WTC11 (cell line): Measurements from ENCODE around the gene EYS. TPM values are rescaled to one million over a fixed set of nuclear protein-coding genes. Genes with fewer than 3 reads are reported as not detected.

ENCODE experiments used
- ATAC-seq: fragments of 200-7000 bp; cut with Tn5 transposase; 2 replicates; pipeline ENCODE4 v1.10.0; 2021; ENCODE audit warnings: mild to moderate bottlenecking, moderate library complexity
- CTCF ChIA-PET: fragments of 300-600 bp; sonication (Branson Sonifier 250); formaldehyde crosslinking; loops from one replicate; lab custom pipeline; 2021; ENCODE audit warnings: antibody characterized with exemption; lab: Charles Lee
- POLR2A ChIA-PET: fragments of 350-600 bp; sonication (Branson Sonifier 250); formaldehyde crosslinking; loops from one replicate; lab custom pipeline; 2021; ENCODE audit warnings: antibody characterized with exemption; lab: Charles Lee
- DNase-seq: peaks from one replicate; pipeline ENCODE4 v3.0.0; 2021; ENCODE audit warnings: low spot score
- H3K27ac Mint-ChIP-seq: 2 replicates; pipeline ENCODE4 v1.8.0; 2021; ENCODE audit warnings: mixed read lengths
- H3K27me3 Mint-ChIP-seq: 2 replicates; pipeline ENCODE4 v1.8.0; 2021; ENCODE audit warnings: low read depth, mild to moderate bottlenecking, moderate library complexity, mixed read lengths
- H3K36me3 Mint-ChIP-seq: 2 replicates; pipeline ENCODE4 v1.8.0; 2021; ENCODE audit warnings: mixed read lengths
- H3K4me1 Mint-ChIP-seq: 2 replicates; pipeline ENCODE4 v1.8.0; 2022; ENCODE audit warnings: mixed read lengths
- H3K4me3 Mint-ChIP-seq: 2 replicates; pipeline ENCODE4 v1.8.0; 2021; ENCODE audit warnings: mild to moderate bottlenecking, moderate library complexity, mixed read lengths
- H3K9me3 Mint-ChIP-seq: 2 replicates; pipeline ENCODE4 v1.8.0; 2021; ENCODE audit warnings: mixed read lengths
- GTF2I ChIP-seq: fragments of 250-450 bp; sonication (Bioruptor Pico); conservative IDR thresholded peaks from 2 replicates; pipeline ENCODE4 v1.4.0; 2021; ENCODE audit warnings: mild to moderate bottlenecking
- HMGA2 ChIP-seq: fragments of 250-450 bp; sonication (Bioruptor Pico); IDR thresholded peaks from 2 replicates; pipeline ENCODE4 v1.4.0; 2021; ENCODE audit warnings: mild to moderate bottlenecking, moderate library complexity
- NR3C1 ChIP-seq: sonication (generic); formaldehyde crosslinking; conservative IDR thresholded peaks from 2 replicates; pipeline ENCODE4 v1.8.1; 2023; ENCODE audit warnings: low read depth, mild to moderate bottlenecking, missing genetic modification reagents
- OVOL2 ChIP-seq: fragments of 250-450 bp; sonication (Bioruptor Pico); IDR thresholded peaks from 2 replicates; pipeline ENCODE4 v1.9.0; 2021; ENCODE audit warnings: mild to moderate bottlenecking, borderline replicate concordance
- RELA ChIP-seq: sonication (generic); formaldehyde crosslinking; IDR thresholded peaks from 2 replicates; pipeline ENCODE4 v1.8.1; 2022; ENCODE audit warnings: missing genetic modification reagents, mild to moderate bottlenecking, borderline replicate concordance
- RORB ChIP-seq: fragments of 250-450 bp; sonication (Bioruptor Pico); IDR thresholded peaks from 2 replicates; pipeline ENCODE4 v1.9.0; 2021; ENCODE audit warnings: mild to moderate bottlenecking
- TP53 ChIP-seq: sonication (generic); formaldehyde crosslinking; IDR thresholded peaks from 2 replicates; pipeline ENCODE4 v1.8.1; 2023; ENCODE audit warnings: mild to moderate bottlenecking, missing genetic modification reagents
- ZNF232 ChIP-seq: sonication (generic); formaldehyde crosslinking; IDR thresholded peaks from 2 replicates; pipeline ENCODE4 v1.8.0; 2022; ENCODE audit warnings: mild to moderate bottlenecking, missing genetic modification reagents
- ZNF396 ChIP-seq: fragments of 250-450 bp; sonication (Bioruptor Pico); IDR thresholded peaks from 2 replicates; pipeline ENCODE4 v1.8.0; 2021; ENCODE audit warnings: mild to moderate bottlenecking, moderate library complexity, borderline replicate concordance
- ZNF671 ChIP-seq: fragments of 250-450 bp; sonication (Bioruptor Pico); IDR thresholded peaks from 2 replicates; pipeline ENCODE4 v1.8.0; 2021; ENCODE audit warnings: mild to moderate bottlenecking
- total RNA-seq: library from RNA; stranded (reverse); gene quantifications from 3 replicates; pipeline ENCODE4 v1.2.3, GENCODE V29; 2021
- TF ChIP-seq, protein P1 (sequence below): sonication (generic); formaldehyde crosslinking; IDR thresholded peaks from 2 replicates; pipeline ENCODE4 v1.8.0; 2022; ENCODE audit warnings: missing genetic modification reagents
- TF ChIP-seq, protein P2 (sequence below): sonication (generic); formaldehyde crosslinking; IDR thresholded peaks from 2 replicates; pipeline ENCODE4 v1.8.0; 2023; ENCODE audit warnings: mild to moderate bottlenecking, missing genetic modification reagents
- TF ChIP-seq, protein P3 (sequence below): fragments of 250-450 bp; sonication (Bioruptor Pico); IDR thresholded peaks from 2 replicates; pipeline ENCODE4 v2.1.2; 2022; ENCODE audit warnings: mild to moderate bottlenecking, moderate library complexity
- TF ChIP-seq, protein P4 (sequence below): sonication (generic); formaldehyde crosslinking; IDR thresholded peaks from 2 replicates; pipeline ENCODE4 v1.8.1; 2023; ENCODE audit warnings: mild to moderate bottlenecking, missing genetic modification reagents
- TF ChIP-seq, protein P5 (sequence below): sonication (generic); formaldehyde crosslinking; IDR thresholded peaks from 2 replicates; pipeline ENCODE4 v1.8.1; 2023; ENCODE audit warnings: mild to moderate bottlenecking, missing genetic modification reagents
- TF ChIP-seq, protein P6 (sequence below): sonication (generic); formaldehyde crosslinking; IDR thresholded peaks from 2 replicates; pipeline ENCODE4 v1.8.1; 2022; ENCODE audit warnings: low read depth, missing genetic modification reagents, borderline replicate concordance
- TF ChIP-seq, protein P7 (sequence below): fragments of 250-450 bp; sonication (Bioruptor Pico); IDR thresholded peaks from 2 replicates; pipeline ENCODE4 v1.8.0; 2021; ENCODE audit warnings: mild to moderate bottlenecking

EYS gene
- total RNA-seq, 1 experiment from 2014 or later: not detected

DNA sequence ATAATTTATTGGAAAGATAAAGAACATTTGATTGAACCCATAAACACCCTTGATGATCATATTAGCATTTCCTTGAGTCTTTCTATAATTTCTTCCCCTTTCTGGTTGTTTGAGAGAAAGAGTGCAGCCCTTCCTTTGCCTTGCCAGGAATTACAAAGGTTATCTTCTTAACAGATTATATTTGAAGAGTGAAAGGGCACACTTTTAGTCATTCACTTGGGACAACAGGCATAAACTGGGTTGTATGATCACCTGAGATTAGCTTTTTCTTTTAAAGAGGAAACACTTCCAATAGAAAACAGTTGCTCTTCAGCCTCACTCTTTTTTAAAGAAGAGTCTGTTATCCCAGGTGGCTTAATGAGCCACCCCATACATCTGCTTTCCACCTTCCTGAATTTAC is 1776.2 kb downstream of the EYS start:
- Mint-ChIP-seq H3K4me1 (no peaks in the 10 kb centered on the region), H3K4me3 (no peak overlapping the region), H3K36me3 (no peaks in the 10 kb centered on the region), H3K27ac (no peak overlapping the region), H3K27me3 (no peaks in the 10 kb centered on the region; the same call in 1 of the 2 replicates), H3K9me3 (peaks cover 15% of the 10 kb centered on the region)
- no peak for ATAC-seq
- TF ChIP-seq HMGA2 (CRISPR knock-in tag) (no peak), NR3C1 (CRISPR knock-in tag) (no peak), RORB (CRISPR knock-in tag) (no peak), TP53 (CRISPR knock-in tag) (no peak), GTF2I (CRISPR knock-in tag) (no peak), ZNF396 (CRISPR knock-in tag) (no peak), ZNF232 (CRISPR knock-in tag) (no peak), ZNF671 (CRISPR knock-in tag) (no peak), OVOL2 (CRISPR knock-in tag) (no peak), RELA (CRISPR knock-in tag) (no peak)
- TF ChIP-seq, protein P1, sequence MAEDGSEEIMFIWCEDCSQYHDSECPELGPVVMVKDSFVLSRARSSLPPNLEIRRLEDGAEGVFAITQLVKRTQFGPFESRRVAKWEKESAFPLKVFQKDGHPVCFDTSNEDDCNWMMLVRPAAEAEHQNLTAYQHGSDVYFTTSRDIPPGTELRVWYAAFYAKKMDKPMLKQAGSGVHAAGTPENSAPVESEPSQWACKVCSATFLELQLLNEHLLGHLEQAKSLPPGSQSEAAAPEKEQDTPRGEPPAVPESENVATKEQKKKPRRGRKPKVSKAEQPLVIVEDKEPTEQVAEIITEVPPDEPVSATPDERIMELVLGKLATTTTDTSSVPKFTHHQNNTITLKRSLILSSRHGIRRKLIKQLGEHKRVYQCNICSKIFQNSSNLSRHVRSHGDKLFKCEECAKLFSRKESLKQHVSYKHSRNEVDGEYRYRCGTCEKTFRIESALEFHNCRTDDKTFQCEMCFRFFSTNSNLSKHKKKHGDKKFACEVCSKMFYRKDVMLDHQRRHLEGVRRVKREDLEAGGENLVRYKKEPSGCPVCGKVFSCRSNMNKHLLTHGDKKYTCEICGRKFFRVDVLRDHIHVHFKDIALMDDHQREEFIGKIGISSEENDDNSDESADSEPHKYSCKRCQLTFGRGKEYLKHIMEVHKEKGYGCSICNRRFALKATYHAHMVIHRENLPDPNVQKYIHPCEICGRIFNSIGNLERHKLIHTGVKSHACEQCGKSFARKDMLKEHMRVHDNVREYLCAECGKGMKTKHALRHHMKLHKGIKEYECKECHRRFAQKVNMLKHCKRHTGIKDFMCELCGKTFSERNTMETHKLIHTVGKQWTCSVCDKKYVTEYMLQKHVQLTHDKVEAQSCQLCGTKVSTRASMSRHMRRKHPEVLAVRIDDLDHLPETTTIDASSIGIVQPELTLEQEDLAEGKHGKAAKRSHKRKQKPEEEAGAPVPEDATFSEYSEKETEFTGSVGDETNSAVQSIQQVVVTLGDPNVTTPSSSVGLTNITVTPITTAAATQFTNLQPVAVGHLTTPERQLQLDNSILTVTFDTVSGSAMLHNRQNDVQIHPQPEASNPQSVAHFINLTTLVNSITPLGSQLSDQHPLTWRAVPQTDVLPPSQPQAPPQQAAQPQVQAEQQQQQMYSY: no peak
- TF ChIP-seq, protein P2, sequence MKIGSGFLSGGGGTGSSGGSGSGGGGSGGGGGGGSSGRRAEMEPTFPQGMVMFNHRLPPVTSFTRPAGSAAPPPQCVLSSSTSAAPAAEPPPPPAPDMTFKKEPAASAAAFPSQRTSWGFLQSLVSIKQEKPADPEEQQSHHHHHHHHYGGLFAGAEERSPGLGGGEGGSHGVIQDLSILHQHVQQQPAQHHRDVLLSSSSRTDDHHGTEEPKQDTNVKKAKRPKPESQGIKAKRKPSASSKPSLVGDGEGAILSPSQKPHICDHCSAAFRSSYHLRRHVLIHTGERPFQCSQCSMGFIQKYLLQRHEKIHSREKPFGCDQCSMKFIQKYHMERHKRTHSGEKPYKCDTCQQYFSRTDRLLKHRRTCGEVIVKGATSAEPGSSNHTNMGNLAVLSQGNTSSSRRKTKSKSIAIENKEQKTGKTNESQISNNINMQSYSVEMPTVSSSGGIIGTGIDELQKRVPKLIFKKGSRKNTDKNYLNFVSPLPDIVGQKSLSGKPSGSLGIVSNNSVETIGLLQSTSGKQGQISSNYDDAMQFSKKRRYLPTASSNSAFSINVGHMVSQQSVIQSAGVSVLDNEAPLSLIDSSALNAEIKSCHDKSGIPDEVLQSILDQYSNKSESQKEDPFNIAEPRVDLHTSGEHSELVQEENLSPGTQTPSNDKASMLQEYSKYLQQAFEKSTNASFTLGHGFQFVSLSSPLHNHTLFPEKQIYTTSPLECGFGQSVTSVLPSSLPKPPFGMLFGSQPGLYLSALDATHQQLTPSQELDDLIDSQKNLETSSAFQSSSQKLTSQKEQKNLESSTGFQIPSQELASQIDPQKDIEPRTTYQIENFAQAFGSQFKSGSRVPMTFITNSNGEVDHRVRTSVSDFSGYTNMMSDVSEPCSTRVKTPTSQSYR: no peak
- TF ChIP-seq, protein P3, sequence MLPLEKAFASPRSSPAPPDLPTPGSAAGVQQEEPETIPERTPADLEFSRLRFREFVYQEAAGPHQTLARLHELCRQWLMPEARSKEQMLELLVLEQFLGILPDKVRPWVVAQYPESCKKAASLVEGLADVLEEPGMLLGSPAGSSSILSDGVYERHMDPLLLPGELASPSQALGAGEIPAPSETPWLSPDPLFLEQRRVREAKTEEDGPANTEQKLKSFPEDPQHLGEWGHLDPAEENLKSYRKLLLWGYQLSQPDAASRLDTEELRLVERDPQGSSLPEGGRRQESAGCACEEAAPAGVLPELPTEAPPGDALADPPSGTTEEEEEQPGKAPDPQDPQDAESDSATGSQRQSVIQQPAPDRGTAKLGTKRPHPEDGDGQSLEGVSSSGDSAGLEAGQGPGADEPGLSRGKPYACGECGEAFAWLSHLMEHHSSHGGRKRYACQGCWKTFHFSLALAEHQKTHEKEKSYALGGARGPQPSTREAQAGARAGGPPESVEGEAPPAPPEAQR (CRISPR knock-in tag): no peak
- TF ChIP-seq, protein P4, sequence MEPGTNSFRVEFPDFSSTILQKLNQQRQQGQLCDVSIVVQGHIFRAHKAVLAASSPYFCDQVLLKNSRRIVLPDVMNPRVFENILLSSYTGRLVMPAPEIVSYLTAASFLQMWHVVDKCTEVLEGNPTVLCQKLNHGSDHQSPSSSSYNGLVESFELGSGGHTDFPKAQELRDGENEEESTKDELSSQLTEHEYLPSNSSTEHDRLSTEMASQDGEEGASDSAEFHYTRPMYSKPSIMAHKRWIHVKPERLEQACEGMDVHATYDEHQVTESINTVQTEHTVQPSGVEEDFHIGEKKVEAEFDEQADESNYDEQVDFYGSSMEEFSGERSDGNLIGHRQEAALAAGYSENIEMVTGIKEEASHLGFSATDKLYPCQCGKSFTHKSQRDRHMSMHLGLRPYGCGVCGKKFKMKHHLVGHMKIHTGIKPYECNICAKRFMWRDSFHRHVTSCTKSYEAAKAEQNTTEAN (CRISPR knock-in tag): no peak
- TF ChIP-seq, protein P5, sequence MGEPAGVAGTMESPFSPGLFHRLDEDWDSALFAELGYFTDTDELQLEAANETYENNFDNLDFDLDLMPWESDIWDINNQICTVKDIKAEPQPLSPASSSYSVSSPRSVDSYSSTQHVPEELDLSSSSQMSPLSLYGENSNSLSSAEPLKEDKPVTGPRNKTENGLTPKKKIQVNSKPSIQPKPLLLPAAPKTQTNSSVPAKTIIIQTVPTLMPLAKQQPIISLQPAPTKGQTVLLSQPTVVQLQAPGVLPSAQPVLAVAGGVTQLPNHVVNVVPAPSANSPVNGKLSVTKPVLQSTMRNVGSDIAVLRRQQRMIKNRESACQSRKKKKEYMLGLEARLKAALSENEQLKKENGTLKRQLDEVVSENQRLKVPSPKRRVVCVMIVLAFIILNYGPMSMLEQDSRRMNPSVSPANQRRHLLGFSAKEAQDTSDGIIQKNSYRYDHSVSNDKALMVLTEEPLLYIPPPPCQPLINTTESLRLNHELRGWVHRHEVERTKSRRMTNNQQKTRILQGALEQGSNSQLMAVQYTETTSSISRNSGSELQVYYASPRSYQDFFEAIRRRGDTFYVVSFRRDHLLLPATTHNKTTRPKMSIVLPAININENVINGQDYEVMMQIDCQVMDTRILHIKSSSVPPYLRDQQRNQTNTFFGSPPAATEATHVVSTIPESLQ: no peak
- TF ChIP-seq, protein P6, sequence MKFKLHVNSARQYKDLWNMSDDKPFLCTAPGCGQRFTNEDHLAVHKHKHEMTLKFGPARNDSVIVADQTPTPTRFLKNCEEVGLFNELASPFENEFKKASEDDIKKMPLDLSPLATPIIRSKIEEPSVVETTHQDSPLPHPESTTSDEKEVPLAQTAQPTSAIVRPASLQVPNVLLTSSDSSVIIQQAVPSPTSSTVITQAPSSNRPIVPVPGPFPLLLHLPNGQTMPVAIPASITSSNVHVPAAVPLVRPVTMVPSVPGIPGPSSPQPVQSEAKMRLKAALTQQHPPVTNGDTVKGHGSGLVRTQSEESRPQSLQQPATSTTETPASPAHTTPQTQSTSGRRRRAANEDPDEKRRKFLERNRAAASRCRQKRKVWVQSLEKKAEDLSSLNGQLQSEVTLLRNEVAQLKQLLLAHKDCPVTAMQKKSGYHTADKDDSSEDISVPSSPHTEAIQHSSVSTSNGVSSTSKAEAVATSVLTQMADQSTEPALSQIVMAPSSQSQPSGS (CRISPR knock-in tag): no peak
- TF ChIP-seq, protein P7, sequence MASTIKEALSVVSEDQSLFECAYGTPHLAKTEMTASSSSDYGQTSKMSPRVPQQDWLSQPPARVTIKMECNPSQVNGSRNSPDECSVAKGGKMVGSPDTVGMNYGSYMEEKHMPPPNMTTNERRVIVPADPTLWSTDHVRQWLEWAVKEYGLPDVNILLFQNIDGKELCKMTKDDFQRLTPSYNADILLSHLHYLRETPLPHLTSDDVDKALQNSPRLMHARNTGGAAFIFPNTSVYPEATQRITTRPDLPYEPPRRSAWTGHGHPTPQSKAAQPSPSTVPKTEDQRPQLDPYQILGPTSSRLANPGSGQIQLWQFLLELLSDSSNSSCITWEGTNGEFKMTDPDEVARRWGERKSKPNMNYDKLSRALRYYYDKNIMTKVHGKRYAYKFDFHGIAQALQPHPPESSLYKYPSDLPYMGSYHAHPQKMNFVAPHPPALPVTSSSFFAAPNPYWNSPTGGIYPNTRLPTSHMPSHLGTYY (CRISPR knock-in tag): no peak
- no peak for DNase-seq
- ChIA-PET CTCF (no interaction called here), POLR2A (no interaction called here)
